ENCODE measurements around the gene MPC1L. TPM values are rescaled to one million over a fixed set of nuclear protein-coding genes. Genes with fewer than 3 reads are reported as not detected.
A peak's percentile ranks its signal among the peaks of the same experiment; 100 is the strongest.
"Not testable (repeated sequence)": the region's sequence is repeated elsewhere in the genome, so short reads cannot be mapped to it uniquely, and the experiment has no call there.

MPC1L gene
- total RNA-seq, 4 donors from 2014 or later, result not detected

DNA sequence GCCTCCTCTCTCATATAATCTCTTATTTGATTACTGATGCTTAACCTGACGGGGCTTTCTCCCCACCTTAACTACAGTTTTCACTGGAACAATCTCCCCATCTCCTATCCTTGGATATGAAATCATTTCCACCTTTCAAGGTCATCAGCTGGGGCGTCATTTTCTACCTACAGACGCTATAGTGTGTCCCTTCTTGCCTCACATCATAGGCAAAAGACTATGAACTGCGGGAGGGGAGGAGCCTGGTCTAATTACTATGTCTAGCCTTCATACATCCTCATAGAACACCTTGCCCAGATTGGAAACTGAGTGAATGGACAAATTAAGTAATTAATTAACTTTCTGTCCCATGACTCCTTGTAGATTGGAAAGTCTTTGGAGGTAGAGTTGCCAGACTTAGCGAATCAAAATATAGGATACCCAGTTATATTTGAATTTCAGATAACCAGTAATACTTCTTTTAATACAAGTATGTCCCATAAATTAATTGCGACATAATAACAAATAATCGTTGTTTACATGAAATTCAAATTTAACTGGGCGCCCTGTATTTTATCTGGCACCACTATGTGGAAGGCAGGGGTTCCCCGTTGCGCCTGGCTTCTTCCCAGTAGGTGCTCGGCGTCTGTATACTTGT lies 43.2 kb upstream of the MPC1L start:
- Histone ChIP-seq H3K4me1 (peaks cover 0 to 7% (median 0%) of the 10 kb centered on the region in 4 donors), H3K9me3 (no peaks in the 10 kb centered on the region), H3K36me3 (no peaks in the 10 kb centered on the region), H3K4me3 (peak overlapping the region; percentile 67 to 97 (median 82)), H3K27me3 (no peaks in the 10 kb centered on the region), H3K27ac (peak overlapping the region; percentile 87 to 96 (median 94))
- TF ChIP-seq, protein P1, sequence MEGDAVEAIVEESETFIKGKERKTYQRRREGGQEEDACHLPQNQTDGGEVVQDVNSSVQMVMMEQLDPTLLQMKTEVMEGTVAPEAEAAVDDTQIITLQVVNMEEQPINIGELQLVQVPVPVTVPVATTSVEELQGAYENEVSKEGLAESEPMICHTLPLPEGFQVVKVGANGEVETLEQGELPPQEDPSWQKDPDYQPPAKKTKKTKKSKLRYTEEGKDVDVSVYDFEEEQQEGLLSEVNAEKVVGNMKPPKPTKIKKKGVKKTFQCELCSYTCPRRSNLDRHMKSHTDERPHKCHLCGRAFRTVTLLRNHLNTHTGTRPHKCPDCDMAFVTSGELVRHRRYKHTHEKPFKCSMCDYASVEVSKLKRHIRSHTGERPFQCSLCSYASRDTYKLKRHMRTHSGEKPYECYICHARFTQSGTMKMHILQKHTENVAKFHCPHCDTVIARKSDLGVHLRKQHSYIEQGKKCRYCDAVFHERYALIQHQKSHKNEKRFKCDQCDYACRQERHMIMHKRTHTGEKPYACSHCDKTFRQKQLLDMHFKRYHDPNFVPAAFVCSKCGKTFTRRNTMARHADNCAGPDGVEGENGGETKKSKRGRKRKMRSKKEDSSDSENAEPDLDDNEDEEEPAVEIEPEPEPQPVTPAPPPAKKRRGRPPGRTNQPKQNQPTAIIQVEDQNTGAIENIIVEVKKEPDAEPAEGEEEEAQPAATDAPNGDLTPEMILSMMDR (IDR thresholded peaks at IDR 0.05), result no peak
- TF ChIP-seq POLR2A (IDR thresholded peaks at IDR 0.05), result no peak
- peak in 1 of 3 donors; percentile 56 for DNase-seq

DNA sequence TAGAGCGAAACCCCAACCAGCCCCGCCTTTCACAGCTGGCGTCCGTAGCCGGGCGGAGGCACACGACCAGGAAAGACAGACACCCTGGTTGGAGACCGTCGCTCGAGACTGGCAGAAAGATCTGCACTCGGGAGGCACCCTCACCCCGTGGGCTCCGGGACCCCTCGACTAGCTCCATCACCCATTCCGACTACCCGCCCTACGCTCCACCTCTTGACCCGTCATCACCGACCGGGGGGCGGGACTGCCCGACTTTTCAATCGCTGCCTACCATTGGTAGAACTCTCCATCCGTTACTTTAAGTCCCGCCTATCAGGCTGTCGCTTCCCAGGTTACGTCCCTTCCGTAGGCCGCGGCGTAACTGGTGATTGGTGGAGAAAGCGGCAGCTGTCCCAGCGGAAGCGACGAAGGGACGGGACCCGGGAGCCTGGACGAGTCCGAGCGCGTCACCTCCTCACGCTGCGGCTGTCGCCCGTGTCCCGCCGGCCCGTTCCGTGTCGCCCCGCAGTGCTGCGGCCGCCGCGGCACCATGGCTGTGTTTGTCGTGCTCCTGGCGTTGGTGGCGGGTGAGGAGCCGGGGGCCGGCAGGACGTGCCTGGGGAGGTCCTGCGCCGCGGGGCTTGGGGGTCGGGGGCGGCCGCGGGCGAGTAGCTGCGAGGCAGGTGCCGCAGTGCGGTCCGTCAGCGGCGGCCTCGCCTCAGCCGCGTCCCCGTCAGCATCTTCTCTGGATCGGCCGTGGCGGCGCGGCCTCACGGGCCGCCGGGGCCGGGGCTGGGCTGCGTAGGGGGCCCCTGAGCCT lies 42.5 kb upstream of the MPC1L start, which contains the start of gene ATP6AP2:
TSS of gene ATP6AP2 (plus strand) at position 434 of the 799 bp plus-strand sequence. CDS start at position 530, 96 bp downstream.
- H3K36me3 ChIP-seq, result no peaks in the 10 kb centered on the region
- TF ChIP-seq POLR2A (IDR thresholded peaks at IDR 0.05), result peak; percentile 70 to 82
- TF ChIP-seq, protein P1 (IDR thresholded peaks at IDR 0.05), result no peak
- H3K4me3 ChIP-seq, result peak within 1 kb of the TSS; percentile 67 to 97 (median 82)
- no peaks in the 10 kb centered on the region for H3K27me3 ChIP-seq
- peak within 1 kb of the TSS; percentile 87 to 96 (median 94) for H3K27ac ChIP-seq
- H3K4me1 ChIP-seq, result peaks cover 0 to 7% (median 0%) of the 10 kb centered on the region in 4 donors
- DNase-seq, result peak; percentile 89 to 96 (median 89)
- H3K9me3 ChIP-seq, result no peaks in the 10 kb centered on the region

DNA sequence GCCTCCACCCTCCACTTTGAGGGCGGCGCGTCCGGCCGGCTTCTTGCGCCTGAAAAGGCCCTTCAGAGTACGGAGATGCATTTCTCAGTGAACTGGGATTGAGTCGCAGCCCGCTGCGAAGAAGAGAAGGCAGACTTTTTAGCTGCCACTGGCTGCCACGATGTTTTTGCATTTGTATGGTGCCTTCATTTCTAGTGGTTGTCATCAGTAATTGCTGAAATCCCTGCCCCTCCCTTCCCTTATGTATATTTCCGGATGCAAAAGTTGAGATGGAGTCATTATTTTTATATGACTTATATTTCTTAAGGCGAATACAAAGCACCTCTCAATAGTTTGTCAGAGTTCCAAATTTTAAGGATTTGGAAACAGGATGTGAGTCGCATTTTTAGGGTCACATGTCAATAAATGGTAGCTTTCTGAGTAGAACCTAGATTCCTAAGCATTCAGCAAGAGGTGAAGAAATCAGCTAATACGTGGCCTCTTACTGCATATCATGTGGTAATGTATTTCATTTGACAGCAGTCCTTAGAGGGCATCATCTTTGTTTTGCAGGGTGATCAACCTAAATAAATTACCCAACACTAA lies 41.8 kb upstream of the MPC1L start:
- Histone ChIP-seq H3K4me1 (peaks cover 0 to 7% (median 0%) of the 10 kb centered on the region in 4 donors), H3K4me3 (peak overlapping the region; percentile 67 to 97 (median 82)), H3K36me3 (no peaks in the 10 kb centered on the region), H3K9me3 (no peaks in the 10 kb centered on the region), H3K27ac (peak overlapping the region; percentile 87 to 96 (median 94)), H3K27me3 (no peaks in the 10 kb centered on the region)
- peak in 1 of 3 donors; percentile 46 for DNase-seq
- TF ChIP-seq POLR2A (IDR thresholded peaks at IDR 0.05), result no peak
- TF ChIP-seq, protein P1 (IDR thresholded peaks at IDR 0.05), result no peak

DNA sequence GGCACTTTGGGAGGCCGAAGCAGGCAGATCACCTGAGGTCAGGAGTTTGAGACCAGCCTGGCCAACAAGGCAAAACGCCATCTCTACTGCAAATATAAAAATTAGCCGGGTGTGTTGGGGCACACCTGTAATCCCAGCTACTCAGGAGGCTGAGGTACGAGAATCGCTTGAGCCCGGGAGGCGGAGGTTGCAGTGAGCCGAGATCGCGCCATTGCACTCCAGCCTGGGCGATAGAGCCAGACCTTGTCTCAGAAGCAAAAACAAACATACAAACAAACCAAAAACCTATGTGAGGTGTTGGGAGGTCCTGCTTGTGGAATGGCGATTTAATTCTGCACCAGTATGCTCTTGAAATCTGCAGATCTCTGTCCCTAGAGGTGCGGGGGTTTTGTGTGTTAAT lies 41.0 kb upstream of the MPC1L start:
- H3K4me3 ChIP-seq, result peak overlapping the region in 1 of 4 donors; percentile 97

DNA sequence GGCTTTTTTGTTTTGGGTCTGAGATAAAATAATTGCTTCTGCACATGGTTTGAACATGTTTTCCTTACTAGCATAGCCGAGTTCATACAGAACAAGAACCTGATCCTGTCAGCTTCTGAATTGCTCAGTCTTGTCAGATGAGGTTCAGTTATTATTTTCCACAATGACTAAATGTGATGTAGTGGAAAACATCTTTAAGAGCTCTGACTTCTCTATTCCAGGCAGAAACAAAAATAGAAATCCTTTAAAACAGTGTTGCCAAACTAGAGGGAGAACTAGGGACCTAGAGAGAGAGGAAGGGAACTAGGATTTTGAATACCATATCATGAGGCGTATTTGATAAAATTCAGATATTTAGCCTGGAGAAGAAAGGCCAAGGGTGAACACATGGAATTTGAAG lies 40.4 kb upstream of the MPC1L start:
- Histone ChIP-seq H3K27me3 (no peaks in the 10 kb centered on the region), H3K9me3 (no peaks in the 10 kb centered on the region), H3K4me1 (peaks cover 0 to 7% (median 0%) of the 10 kb centered on the region in 4 donors), H3K4me3 (no peak overlapping the region), H3K36me3 (no peaks in the 10 kb centered on the region), H3K27ac (no peak overlapping the region)
- no peak for DNase-seq
- no peak for TF ChIP-seq POLR2A (IDR thresholded peaks at IDR 0.05)
- TF ChIP-seq, protein P1 (IDR thresholded peaks at IDR 0.05), result no peak

More for the DNA sequence above, 41.0 kb upstream of the MPC1L start:
- not testable (repeated sequence) for H3K36me3 ChIP-seq, H3K9me3 ChIP-seq, H3K4me1 ChIP-seq, DNase-seq, H3K27me3 ChIP-seq, H3K27ac ChIP-seq

DNA sequence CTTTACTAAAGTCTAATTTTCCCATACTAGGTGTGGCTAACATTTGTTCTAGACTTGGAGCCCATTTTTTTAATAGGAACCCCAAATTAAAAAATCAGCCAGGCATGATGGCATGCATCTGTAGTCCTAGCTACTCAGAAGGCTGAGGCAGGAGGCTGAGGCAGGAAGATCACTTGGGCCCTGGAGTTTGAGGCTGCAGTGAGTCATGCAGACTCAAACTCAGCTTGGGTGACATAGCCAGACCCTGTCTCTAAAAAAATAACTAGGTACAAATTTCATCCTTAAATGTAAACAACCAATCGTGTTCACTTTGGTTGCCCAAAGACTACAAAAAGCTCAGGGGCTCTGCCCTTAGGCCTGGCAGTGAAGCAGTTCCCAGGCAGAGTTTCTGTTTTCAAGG lies 35.6 kb upstream of the MPC1L start:
- not testable (repeated sequence) for H3K4me1 ChIP-seq, H3K4me3 ChIP-seq, H3K27me3 ChIP-seq, DNase-seq, H3K9me3 ChIP-seq, H3K27ac ChIP-seq
- H3K36me3 ChIP-seq, result peaks cover 0 to 18% (median 0%) of the 10 kb centered on the region in 3 donors

DNA sequence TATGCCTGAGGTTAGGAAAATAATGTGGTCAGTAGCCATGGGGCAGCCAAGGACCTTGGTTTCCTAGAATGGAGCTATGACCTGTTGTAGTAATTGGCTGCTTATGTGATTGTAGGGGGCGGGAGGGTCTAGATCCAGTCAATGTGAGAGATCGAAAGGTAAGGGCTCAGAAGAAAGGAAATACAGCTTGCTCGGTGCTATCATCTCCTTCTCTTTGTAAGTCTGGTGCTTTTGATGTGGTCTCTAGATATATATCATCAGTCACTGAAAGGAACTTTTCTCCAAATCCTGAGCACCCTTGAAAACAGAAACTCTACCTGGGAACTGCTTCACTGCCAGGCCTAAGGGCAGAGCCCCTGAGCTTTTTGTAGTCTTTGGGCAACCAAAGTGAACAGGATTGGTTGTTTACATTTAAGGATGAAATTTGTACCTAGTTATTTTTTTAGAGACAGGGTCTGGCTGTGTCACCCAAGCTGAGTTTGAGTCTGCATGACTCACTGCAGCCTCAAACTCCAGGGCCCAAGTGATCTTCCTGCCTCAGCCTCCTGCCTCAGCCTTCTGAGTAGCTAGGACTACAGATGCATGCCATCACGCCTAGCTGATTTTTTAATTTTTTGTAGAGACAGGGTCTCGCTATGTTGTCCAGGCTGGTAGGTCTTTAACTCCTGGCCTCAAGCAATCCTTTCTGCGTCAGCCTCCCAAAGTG lies 33.5 kb upstream of the MPC1L start:
- H3K9me3 ChIP-seq, H3K27ac ChIP-seq, H3K4me3 ChIP-seq, H3K4me1 ChIP-seq, DNase-seq, H3K27me3 ChIP-seq: not testable (repeated sequence)
- peaks cover 0 to 25% (median 0%) of the 10 kb centered on the region in 3 donors for H3K36me3 ChIP-seq

Measured in Peyer's patch (tissue), 4 donors.